Activated CD8-positive, alpha-beta memory T cell treated with anti-CD3 and anti-CD28 coated beads for 1 hour (primary cell): Measurements from ENCODE around the gene FEZ2.

ENCODE experiments used
- DNase-seq, 2 donors: peaks; one replicate each; pipeline ENCODE4 v3.0.0-alpha.2; 2020; ENCODE audit warnings: low read depth in 1 of 2; ENCODE audit errors: extremely low read depth in 1 of 2

The FEZ2 gene

GRCh38 chr2:36562973-36563532, 34.9 kb downstream of the FEZ2 start:
- DNase-seq: no peak

- no peak for DNase-seq
Observed at GRCh38 chr2:36562240-36562639, 35.7 kb downstream of the FEZ2 start.

- DNase-seq: no peak
Observed at GRCh38 chr2:36561237-36561944, 36.6 kb downstream of the FEZ2 start.

- DNase-seq: no peak
Observed at GRCh38 chr2:36560726-36561125, 37.2 kb downstream of the FEZ2 start.

DNA sequence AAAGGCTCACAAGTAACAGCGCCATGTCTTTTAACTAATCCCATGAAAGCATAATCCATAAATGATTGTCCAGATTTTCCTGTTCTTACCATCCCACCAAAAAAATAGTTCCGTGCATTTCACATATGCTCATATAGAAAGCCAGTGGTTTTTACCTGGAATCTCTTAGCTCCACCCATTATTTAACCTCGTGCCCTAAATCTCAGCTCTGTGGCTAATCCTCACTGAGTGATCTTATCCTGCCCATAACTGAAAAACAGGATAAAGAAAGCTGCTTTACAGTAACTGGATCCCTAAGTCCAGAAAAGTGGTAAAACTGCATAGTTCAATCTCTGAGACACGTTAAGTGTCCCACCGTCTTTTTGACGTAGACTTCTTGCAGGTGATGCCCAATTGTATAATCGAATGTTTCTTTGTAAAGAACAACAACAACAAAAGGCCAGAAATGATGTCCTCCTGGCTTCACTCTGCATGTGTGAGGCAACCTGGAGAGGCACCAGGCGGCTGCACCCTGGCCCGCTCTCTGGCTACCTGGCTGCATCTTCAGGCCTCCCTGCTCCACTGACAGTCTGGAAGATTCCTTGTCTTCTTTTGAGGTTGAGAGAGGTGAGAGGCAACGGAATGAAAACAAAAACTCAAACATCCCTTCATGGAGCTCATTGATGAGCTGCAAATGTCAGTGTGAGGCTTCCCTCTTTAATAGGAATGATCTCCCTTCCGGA, 38.6 kb downstream of the FEZ2 start:
- no peak for DNase-seq

DNA sequence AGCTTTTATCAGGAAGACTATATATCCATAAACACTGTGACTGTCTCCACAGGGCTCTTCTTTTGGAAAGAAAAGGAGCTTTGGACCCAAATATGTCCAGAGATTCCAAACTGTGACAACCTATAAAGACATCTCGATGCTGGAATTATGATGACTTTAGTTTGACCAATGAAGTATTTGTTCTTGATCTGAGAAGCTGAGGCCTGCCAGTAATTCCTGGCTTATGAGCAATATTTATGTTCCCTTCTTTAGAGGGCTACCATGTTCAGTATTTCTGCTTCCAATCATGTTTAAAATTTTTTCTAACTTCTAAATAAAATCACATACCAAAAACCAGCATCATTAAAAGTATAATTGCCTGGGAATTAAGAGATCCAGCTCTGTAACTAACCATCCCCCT, 41.1 kb downstream of the FEZ2 start:
- no peak for DNase-seq

DNA sequence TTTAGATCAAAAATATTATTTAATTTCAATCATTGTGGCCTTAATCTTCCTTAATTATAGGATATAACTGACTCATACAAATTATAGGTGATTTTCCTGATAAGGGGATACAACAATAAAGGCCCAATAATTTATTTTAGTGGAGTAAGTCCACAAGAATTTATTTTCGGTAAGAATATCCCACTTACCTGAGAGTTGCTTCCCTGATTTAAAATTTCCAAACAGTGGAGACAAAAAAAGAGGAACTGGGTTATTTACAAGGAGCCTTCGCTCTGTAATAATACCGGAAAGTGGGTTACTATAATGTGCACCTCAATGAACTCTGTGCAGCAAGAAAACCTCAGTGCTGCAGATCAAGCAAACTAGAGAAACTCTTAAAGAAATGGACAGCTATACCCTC, 42.2 kb downstream of the FEZ2 start:
- no peak for DNase-seq

- no peak for DNase-seq
Observed at GRCh38 chr2:36554531-36554930, 43.4 kb downstream of the FEZ2 start.

- no peak for DNase-seq
Observed at GRCh38 chr2:36553683-36554082, 44.3 kb downstream of the FEZ2 start.

DNA sequence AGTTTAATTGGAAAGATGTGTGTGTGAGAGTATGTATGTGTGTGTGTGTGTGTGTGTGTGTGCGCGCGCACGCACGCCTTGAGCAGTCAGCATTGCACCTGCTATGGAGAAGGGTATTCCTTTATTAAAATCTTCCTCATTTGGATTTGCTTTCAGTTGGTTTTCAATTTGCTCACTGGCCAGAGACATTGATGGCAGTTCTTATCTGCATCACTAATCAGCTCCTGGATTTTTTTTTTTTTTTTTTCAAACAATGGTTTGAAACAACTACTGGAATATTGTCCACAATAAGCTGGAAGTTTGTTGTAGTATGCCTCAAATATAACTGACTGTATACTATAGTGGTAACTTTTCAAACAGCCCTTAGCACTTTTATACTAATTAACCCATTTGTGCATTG, 48.0 kb downstream of the FEZ2 start:
- DNase-seq: no peak

GRCh38 chr2:36549165-36549574, 48.8 kb downstream of the FEZ2 start:
- DNase-seq: no peak

GRCh38 chr2:36547906-36548305, 50.1 kb downstream of the FEZ2 start:
- DNase-seq: no peak

- no peak for DNase-seq
Observed at GRCh38 chr2:36545871-36546416, 52.0 kb downstream of the FEZ2 start.

GRCh38 chr2:36544638-36545338, 53.2 kb downstream of the FEZ2 start:
- DNase-seq: no peak

DNA sequence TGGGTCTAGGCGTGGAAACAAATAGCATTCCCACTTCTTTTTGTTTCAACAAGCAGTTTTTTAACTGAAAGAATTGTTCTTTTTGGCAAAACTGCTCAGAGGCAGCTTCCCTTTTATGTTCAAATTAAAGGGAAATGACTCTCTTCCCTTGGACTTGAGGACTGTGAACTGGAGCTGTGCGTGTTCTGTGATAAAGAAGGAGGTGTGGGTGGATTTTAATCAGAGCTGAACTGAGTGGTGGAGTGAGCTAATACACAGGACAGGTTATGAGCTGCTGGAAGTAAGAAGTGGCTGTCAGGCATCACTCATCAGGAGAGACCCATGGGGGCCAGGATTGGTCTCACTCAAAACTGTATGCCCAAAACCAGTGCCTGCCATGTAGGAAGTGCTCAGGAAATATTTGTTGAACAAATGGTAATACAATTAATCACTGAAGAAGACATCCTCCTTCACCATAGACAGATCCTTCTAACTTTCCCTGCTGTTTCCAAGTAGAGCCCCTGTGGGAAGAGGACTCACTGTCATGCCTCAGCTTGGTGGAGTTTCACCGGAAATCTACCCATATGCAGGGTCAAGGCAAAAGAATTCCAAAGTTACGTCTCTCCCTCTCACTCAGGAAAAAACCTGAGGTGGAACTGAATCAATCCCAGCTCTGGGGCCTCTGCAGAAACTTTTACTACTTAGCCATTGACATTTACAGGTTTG, 55.9 kb downstream of the FEZ2 start:
- no peak for DNase-seq

GRCh38 chr2:36540986-36541754, 56.8 kb downstream of the FEZ2 start:
- no peak for DNase-seq

DNA sequence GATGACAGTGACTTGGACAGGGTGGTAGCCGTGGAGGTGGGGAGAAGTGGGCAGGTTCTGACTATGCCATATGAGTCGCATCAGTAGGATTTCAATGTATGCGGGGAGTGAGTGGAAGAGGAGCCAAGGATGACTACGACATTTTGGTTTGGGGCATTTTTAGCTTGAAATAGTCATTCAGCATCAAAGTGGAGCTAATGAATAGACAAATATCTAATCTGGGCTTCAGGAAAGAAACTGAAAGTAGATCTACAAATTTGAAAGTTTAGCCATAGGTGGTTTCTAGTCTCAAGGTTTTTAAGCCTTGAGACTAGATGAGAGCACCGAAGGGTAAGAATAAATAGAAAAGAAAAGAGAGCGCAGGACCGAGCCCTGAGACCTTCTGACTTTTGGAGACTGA, 58.3 kb downstream of the FEZ2 start:
- no peak for DNase-seq

- no peak for DNase-seq
Observed at GRCh38 chr2:36538335-36538734, 59.6 kb downstream of the FEZ2 start.

DNA sequence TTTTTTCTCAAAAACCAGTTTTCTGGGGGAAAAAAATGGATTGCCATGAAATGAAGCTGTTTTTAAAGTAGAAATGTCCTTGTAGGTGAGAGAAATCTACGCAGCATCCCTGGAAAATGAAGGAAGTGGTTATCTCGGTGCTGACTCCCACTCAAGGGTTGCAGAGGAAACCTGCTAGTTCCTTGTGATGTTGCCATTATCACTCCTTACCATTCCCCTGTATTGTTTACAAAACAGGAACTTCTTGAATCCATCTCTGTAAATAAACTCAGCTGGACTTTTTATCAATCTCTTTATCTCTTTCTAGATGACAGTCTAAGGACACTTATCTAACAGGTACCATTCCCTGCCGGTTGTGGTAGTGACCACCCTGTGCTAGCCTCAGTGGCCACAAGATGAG, 61.2 kb downstream of the FEZ2 start:
- no peak for DNase-seq

DNA sequence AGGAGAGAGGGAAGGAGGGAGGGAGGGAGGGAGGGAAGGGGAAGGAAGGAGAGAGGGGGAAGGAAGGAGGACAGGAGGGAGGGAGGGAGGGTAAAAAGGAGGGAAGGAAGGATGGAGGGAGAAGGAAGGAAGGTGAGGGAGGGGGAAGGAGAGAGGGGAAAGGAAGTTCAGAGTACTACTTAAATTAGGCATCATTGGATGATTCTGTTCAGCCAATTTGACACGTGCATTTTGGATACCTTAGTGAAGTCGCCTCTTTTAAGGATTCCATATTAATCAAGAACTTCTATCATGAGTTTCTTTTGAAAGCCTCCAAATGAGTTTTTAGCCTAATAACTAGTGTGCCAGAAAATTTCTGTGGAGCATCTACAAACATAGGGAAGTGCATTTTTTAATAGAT, 62.9 kb downstream of the FEZ2 start:
- no peak for DNase-seq
